ENCODE results near the gene IDE. TPM values are rescaled to one million over a fixed set of nuclear protein-coding genes. Genes with fewer than 3 reads are reported as not detected.

IDE gene
- 10 to 100 TPM; 25.6 to 31.4 (median 29.2) TPM for total RNA-seq
- long read RNA-seq, full-length matches to known transcripts: 1 of 3 reads
- long read RNA-seq, partial matches to known transcripts: 1 of 3 reads
- long read RNA-seq, other reads (novel, unspliced or antisense): 1 of 3 reads

- Histone ChIP-seq H3K27me3 (no peaks in the 10 kb centered on the region), H3K4me3 (peak within 1 kb of the TSS; percentile 76 to 96 (median 93)), H3K27ac (peak within 1 kb of the TSS; percentile 82 to 87 (median 84)), H3K9me3 (no peaks in the 10 kb centered on the region), H3K4me1 (peaks cover 0 to 15% (median 7%) of the 10 kb centered on the region in 4 donors), H3K36me3 (no peaks in the 10 kb centered on the region)
- peak; percentile 73 for TF ChIP-seq POLR2A (IDR thresholded peaks at IDR 0.05)
- TF ChIP-seq CTCF (IDR thresholded peaks at IDR 0.05): peak; percentile 73 to 81 (median 77)
- DNase-seq (peak; percentile 92 to 93 (median 93)), ATAC-seq (peak; percentile 91 to 93 (median 92))
- intact Hi-C loops (cut with DNase I): loop anchor here in 1 of 2 donors (5.0 kb wide), 1 partner anchor 57 kb away; no protein-coding TSS in a partner anchor
- 0% methylated on average over 5 of the region's 80 CpGs for WGBS (ENCODE audit: insufficient coverage, low coverage, low lambda C conversion rate, missing lambda C conversion rate)
Measured at GRCh38 chr10:92573798-92574547, at the start of gene IDE. Gene IDE, minus strand, starts transcription at chr10:92574093. Its CDS starts 74 bp downstream, at chr10:92574019.

GRCh38 chr10:92619368-92619767, 45.5 kb upstream of the IDE start:
- H3K4me1 ChIP-seq: no peaks in the 10 kb centered on the region
- intact Hi-C loops (cut with DNase I): no loop called here
- H3K9me3 ChIP-seq: no peaks in the 10 kb centered on the region
- ATAC-seq: no peak
- TF ChIP-seq POLR2A (IDR thresholded peaks at IDR 0.05) (no peak), CTCF (IDR thresholded peaks at IDR 0.05) (no peak)
- no peak overlapping the region for H3K4me3 ChIP-seq
- H3K27me3 ChIP-seq: no peaks in the 10 kb centered on the region
- no peak overlapping the region for H3K27ac ChIP-seq
- H3K36me3 ChIP-seq: no peaks in the 10 kb centered on the region
- no peak for DNase-seq

GRCh38 chr10:92615515-92615914, 41.6 kb upstream of the IDE start:
- Histone ChIP-seq H3K27ac (no peak overlapping the region), H3K4me3 (no peak overlapping the region), H3K27me3 (no peaks in the 10 kb centered on the region), H3K4me1 (no peaks in the 10 kb centered on the region), H3K36me3 (no peaks in the 10 kb centered on the region), H3K9me3 (no peaks in the 10 kb centered on the region)
- ATAC-seq: no peak
- intact Hi-C loops (cut with DNase I): no loop called here
- 95% methylated on average over 3 of the region's 3 CpGs for WGBS (ENCODE audit: insufficient coverage, low coverage, low lambda C conversion rate, missing lambda C conversion rate)
- DNase-seq: no peak
- TF ChIP-seq POLR2A (IDR thresholded peaks at IDR 0.05) (no peak), CTCF (IDR thresholded peaks at IDR 0.05) (no peak)

GRCh38 chr10:92604841-92605240, 30.9 kb upstream of the IDE start:
- no peak overlapping the region for H3K4me3 ChIP-seq
- H3K9me3 ChIP-seq: no peaks in the 10 kb centered on the region
- DNase-seq: no peak
- 83% methylated on average over 2 of the region's 2 CpGs for WGBS (ENCODE audit: insufficient coverage, low coverage, low lambda C conversion rate, missing lambda C conversion rate)
- intact Hi-C loops (cut with DNase I): no loop called here
- H3K36me3 ChIP-seq: no peaks in the 10 kb centered on the region
- H3K27me3 ChIP-seq: no peaks in the 10 kb centered on the region
- no peaks in the 10 kb centered on the region for H3K4me1 ChIP-seq
- TF ChIP-seq POLR2A (IDR thresholded peaks at IDR 0.05): no peak
- TF ChIP-seq CTCF (IDR thresholded peaks at IDR 0.05): no peak
- H3K27ac ChIP-seq: no peak overlapping the region
- no peak for ATAC-seq

All from right lobe of liver (tissue), 6 donors.